HFF-Myc (cell line): Measurements from ENCODE around the gene NLRX1.
A peak's percentile ranks its signal among the peaks of the same experiment; 100 is the strongest.

Experiments used
- DNase-seq: peaks from one replicate; pipeline ENCODE4 v3.0.0-alpha.2; 2011; ENCODE audit warnings: low read depth; ENCODE audit errors: extremely low read depth
- H3K4me3 ChIP-seq: replicated peaks from 2 replicates; pipeline ENCODE4 v1.5.1; 2011; ENCODE audit warnings: low read depth, mild to moderate bottlenecking, control low read depth, low read length
- CTCF ChIP-seq: IDR thresholded peaks from 2 replicates; pipeline ENCODE4 v1.5.1; 2012; ENCODE audit warnings: mild to moderate bottlenecking, low read depth, low read length, control low read depth; ENCODE audit errors: missing control alignments

Gene NLRX1

DNA sequence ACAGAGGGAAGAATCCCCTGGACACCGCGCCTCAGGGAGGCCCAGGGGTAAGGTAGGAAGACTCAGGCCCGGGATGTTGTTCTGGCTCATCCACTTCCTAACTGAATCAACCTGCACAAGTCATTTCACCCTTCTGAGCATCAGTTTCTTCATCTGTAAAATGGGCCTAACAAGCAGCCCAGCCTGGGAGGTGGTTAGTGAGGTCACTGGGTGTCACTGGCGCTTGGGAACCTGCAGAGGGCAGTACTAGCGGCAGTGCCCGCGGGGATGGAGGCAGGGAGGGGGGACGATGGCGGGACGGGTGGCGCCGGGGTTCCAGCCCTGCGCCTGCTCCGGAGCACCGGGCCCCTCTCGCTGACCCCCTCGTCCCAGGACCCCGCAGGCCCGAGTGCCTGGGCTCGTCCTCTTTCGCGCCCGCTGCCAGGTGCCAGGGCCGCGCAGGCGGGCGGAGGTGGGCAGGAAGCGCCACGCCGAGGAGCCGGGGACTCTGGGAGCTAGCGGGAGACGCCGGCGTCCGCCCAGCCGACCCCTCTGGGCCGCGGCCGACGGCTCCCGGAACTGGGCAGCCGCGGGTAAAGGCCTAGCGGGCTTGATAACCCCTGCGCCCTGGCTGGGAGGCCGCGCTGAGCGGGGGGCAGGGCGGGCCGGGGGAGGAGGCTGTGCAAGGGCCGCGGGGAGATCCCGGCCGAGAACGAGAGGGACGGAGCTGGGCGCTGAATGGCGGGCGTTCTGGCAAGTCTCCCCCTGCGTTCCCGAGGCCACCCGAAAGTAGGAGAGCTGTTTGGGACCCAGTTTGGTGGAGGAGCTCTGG is at the start of gene NLRX1:
NLRX1 (plus strand) TSS at position 255 of the 811 bp plus-strand sequence. CDS start 2,679 bp downstream, outside the sequence.
- TF ChIP-seq CTCF: peak; percentile 89
- peak within 1 kb of the TSS; percentile 58 for H3K4me3 ChIP-seq
- peak; percentile 61 for DNase-seq

- DNase-seq: no peak
- TF ChIP-seq CTCF: no peak
Observed at GRCh38 chr11:119118946-119119345, 49.6 kb upstream of the NLRX1 start.

GRCh38 chr11:119120639-119121007 is 47.9 kb upstream of the NLRX1 start:
- peak overlapping the region; percentile 94 for H3K4me3 ChIP-seq
- DNase-seq: peak; percentile 84
- no peak for TF ChIP-seq CTCF

More at GRCh38 chr11:119118946-119119345, 49.6 kb upstream of the NLRX1 start:
- H3K4me3 ChIP-seq: no peak overlapping the region

DNA sequence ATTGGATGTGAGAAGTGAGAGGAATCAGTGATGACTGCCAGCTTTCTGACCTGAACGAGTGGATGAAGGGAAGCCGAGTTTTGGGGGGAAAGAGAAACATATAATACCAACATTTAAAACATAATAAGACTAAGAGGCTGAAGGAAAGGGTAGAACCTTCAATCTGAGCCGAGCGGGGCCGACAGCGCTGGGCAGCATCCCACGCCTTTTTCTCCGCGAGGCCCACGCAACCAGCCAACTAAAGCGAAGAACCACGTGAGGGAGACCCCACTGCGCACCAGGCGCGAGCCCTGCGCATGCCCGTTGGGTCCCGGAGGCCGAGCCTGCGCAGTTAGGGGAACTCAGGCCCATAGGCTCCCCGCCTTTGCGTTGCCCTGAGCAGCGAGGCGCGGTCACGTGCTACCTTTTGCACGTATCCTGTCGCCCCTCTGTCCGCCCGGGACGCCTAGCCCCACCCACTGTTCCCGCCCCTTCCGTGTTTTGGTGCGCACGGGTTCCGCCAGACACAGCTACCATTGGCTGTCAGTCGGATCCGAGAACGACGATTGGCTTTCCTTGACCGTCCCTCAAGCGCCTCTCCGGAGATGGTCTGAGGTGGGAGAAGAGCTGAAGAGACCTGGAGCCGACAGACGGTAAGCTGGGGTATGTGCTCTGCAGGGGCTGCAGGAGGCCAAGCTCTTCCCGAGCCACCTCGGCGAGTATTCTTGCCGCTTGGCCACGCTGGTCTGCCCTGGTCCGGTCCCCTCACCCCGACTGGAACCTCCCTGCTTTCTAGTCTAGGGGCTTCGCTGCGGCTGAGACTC is 47.3 kb upstream of the NLRX1 start, which contains the start of gene HINFP:
HINFP (plus strand) TSS at position 573 of the 803 bp plus-strand sequence. CDS start 5,365 bp downstream, outside the sequence.
- H3K4me3 ChIP-seq: peak within 1 kb of the TSS; percentile 94
- DNase-seq: peak; percentile 97
- no peak for TF ChIP-seq CTCF

GRCh38 chr11:119121811-119122124 is 46.8 kb upstream of the NLRX1 start:
- no peak for TF ChIP-seq CTCF
- DNase-seq: no peak
- peak overlapping the region; percentile 94 for H3K4me3 ChIP-seq

GRCh38 chr11:119125821-119126220 is 42.7 kb upstream of the NLRX1 start:
- DNase-seq: no peak
- TF ChIP-seq CTCF: no peak
- H3K4me3 ChIP-seq: no peak overlapping the region
